H54 (cell line): ENCODE data around the gene RRAGD.

Experiments used
- DNase-seq: peaks from one replicate; pipeline ENCODE4 v3.0.0; 2011; ENCODE audit warnings: low spot score, mixed read lengths; ENCODE audit not compliant: insufficient read length
- FAIRE-seq: peaks from 3 replicates; lab custom pipeline; 2011; peaks lifted over from hg19 to GRCh38; lab: Jason Lieb, UNC
- POLR2A ChIP-seq: IDR thresholded peaks from 2 replicates; pipeline ENCODE4 v1.6.1; 2011; ENCODE audit warnings: low read depth, mild to moderate bottlenecking, low read length

Gene RRAGD

DNA sequence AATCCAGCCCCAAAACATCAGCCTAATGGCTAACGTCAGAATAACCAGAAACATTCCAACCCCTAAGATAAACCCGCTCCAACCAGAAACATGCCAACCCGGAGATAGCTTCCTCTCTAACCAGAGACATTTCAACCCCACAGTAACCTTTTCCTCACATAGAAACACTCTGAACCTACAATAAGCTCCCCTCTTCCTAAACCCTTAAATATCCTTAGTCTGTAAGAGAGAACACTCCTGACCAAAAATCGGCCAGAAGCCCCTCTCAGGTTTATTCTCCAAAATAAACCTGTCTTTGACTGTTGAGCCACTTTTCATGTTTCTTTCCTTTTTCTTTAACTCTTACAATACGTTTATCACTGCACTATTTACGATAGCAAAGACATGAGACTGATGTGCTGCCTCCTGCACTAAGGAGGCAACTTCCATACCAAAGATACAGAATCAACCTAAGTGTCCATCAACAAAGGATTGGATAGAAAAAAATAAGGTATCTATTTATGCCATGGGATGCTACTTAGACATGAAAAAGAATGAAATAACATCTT, 92.0 kb downstream of the RRAGD start:
- DNase-seq, result no peak
- TF ChIP-seq POLR2A, result no peak
- FAIRE-seq, result no peak

DNA sequence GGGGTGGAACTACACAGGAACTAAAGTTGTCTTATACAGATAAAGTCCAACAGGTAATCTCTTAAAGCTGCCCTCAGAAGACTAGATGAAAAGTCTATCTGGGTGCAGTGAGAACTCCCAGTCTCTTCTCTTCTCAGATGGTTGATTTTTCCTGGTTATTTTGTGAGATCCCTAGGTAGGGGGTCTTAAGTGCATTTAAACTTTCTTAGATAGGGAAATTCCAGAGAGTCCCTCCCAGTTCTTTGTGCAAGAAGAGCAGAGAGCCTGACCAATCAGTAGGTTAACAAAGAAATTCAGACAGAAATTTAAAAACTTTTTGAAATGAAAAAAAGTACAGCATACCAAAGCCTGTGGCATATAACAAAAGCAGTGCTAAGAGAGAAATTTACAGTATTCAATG, 95.0 kb downstream of the RRAGD start:
- TF ChIP-seq POLR2A, result no peak

DNA sequence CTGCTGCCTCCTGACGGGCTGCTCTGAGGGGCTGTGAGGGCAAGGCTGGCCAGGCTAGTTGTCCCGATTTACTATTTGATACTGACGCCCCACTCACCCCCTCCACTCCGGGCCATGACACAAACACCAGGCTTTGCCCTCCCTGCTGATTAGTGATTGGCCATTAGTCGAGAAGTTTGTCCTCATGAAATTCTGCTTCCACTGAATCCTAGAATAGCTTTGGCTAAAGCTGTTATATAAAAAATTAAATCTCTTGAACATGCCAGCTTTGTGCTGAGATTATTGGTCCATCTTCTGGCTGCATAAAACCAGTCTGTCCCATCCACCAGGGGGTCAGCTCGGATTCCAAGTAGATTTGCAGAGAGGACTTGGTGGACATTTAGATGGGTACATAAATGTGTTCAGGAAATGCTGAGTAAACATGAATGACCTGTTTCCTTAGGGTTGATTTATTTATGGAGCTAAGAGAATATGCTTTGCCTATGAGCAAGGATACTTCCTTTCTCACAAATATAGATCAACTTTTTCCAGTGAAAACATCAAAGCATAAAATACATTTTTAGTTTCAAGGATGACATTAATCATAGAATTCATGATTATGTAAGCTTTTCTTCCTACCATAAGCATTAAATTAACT, 96.7 kb downstream of the RRAGD start, which contains the start of gene GABRR2:
Gene GABRR2, minus strand, starts transcription at position 51 of the 637 bp plus-strand sequence. CDS start 134 bp downstream, outside the sequence.
- FAIRE-seq, result no peak
- no peak for TF ChIP-seq POLR2A

More for the DNA sequence above, 95.0 kb downstream of the RRAGD start:
- DNase-seq, result no peak
- no peak for FAIRE-seq

GRCh38 chr6:89314692-89315091, 97.4 kb downstream of the RRAGD start:
- no peak for TF ChIP-seq POLR2A
- no peak for DNase-seq
- no peak for FAIRE-seq

More for the DNA sequence above, 96.7 kb downstream of the RRAGD start, which contains the start of gene GABRR2:
- DNase-seq, result no peak
